Fibroblast of the aortic adventitia (primary cell): ENCODE data around the gene SEL1L2. TPM values are rescaled to one million over a fixed set of nuclear protein-coding genes. Genes with fewer than 3 reads are reported as not detected.

Experiments used
- DNase-seq: peaks from one replicate; pipeline ENCODE4 v3.0.0-alpha.2; 2010; ENCODE audit warnings: low read depth
- H3K4me3 ChIP-seq: 2 replicates; pipeline ENCODE4 v1.5.1; 2011; ENCODE audit warnings: low read depth, mild to moderate bottlenecking, control low read depth, low read length, moderate library complexity
- CTCF ChIP-seq: IDR thresholded peaks from 2 replicates; pipeline ENCODE4 v1.5.1; 2011; ENCODE audit warnings: mild to moderate bottlenecking, low read length, control low read depth, inconsistent platforms; ENCODE audit not compliant: insufficient read depth
- total RNA-seq: library from RNA; depleted of rRNA; stranded (reverse); fragments of >200 nt; gene quantifications from 2 replicates; pipeline ENCODE4 v1.2.3, GENCODE V29; 2012; ENCODE audit warnings: low replicate concordance

The SEL1L2 gene
- total RNA-seq, 1 donor, result not detected

GRCh38 chr20:13960525-13960924, 29.9 kb downstream of the SEL1L2 start:
- no peak for DNase-seq
- no peak overlapping the region for H3K4me3 ChIP-seq
- no peak for TF ChIP-seq CTCF

GRCh38 chr20:13960119-13960518, 30.3 kb downstream of the SEL1L2 start:
- TF ChIP-seq CTCF, result no peak
- no peak overlapping the region for H3K4me3 ChIP-seq
- DNase-seq, result no peak

GRCh38 chr20:13953227-13953626, 37.2 kb downstream of the SEL1L2 start:
- no peak for DNase-seq
- no peak for TF ChIP-seq CTCF
- H3K4me3 ChIP-seq, result no peak overlapping the region

DNA sequence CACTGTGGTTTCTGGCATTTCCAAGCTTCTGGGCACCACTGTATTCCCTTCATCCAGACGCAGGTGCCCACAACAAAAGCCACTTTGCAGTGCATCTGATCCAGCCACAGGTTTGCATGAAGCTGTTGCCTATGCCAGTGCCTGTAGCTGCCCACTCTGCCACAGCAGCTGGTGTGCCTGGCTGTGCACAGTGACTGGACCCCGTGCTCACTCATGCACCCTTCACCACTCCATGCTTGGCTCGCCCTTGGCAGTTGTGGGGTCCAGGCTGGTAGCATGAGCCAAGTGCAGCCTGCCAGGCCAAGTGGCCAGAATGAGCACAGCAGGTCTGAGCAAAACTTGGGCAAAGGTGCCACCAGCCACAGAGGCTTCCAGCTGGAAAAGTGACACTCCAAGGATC, 42.7 kb downstream of the SEL1L2 start:
- H3K4me3 ChIP-seq, result no peak overlapping the region
- TF ChIP-seq CTCF, result no peak
- DNase-seq, result no peak

- DNase-seq, result no peak
- no peak overlapping the region for H3K4me3 ChIP-seq
- no peak for TF ChIP-seq CTCF
These were observed 49.4 kb downstream of the SEL1L2 start for GRCh38 chr20:13941031-13941430.

- no peak for TF ChIP-seq CTCF
- DNase-seq, result no peak
- no peak overlapping the region for H3K4me3 ChIP-seq
These were observed 53.4 kb downstream of the SEL1L2 start for GRCh38 chr20:13936781-13937576.
